ENCODE measurements around the gene LGALS9B.
"Not testable (repeated sequence)": the region's sequence is repeated elsewhere in the genome, so short reads cannot be mapped to it uniquely, and the experiment has no call there.

The LGALS9B gene

DNA sequence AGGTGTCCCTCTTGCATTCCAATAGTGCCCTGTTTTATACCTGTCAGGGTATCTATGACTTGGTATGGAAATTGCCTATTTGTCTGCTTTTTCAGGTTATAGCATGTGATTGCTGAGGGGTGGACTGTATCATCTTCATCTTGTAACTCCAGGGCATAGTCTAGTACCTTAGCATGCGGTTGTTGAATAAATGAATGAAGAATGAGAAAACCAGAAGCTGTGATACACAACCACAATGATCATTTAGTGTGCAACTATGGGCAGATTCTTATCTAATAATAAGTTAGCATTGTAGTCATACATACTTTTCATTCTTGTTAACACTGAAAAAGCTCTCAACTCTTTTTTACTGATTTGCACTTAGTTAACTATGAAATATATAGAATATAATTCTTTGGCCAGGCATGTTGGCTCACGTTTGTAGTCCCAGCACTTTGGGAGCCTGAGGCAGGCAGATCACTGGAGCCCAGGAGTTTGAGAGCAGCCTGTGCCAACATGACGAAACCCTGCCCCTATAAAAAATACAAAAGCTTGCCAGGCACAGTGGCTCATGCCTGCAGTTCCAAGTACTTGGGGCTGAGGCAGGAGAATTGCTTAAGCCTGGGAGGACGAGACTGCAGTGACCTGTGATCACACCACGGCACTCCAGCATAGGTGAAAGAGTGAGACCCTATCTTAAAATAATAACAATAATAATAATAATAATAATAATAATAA, 65.9 kb downstream of the LGALS9B start:
- DNase-seq = not testable (repeated sequence)

DNA sequence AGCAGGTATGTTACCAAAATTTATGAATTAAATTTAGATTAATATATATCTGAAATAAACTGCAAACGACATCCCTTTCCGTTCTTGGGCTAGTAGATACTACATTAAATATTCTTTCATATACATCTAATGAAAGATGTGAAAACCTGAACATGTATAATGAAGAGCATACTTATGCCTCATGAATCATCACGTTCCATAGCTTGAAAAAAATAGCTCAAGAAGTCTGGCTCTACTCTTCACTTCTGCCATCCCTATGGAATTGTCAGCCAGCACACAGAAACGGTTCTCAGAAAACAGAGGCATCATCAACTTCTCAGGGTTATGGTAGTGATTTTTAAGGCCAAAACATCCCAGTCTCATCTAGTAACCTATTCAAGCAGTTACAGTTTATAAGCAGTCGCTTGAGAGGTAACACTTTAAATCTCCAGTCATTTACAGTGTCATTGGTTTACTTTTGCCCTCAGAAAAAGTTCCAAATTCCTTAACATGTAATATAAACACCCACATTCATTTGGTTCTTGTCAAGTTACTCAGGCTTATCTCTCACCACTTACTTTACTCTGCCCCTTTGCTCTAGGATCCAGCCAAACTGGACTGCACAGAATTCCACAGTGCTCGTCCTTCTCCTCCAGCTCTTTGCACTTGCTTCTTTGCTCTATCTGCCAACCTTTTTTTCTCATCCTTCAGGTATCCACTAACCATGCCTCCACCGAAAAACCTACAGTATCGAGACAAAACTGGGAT, 66.6 kb downstream of the LGALS9B start:
- not testable (repeated sequence) for DNase-seq
